ENCODE measurements around the gene PRDX5. TPM values are rescaled to one million over a fixed set of nuclear protein-coding genes. Genes with fewer than 3 reads are reported as not detected.
A peak's percentile ranks its signal among the peaks of the same experiment; 100 is the strongest.

Gene PRDX5
- total and polyA plus RNA-seq, 10 of the 15 experiments (the other 5 are each of a cell fraction or from before 2014, with no cell fraction given): 95.7 to 406 (median 240) TPM

GRCh38 chr11:64269540-64270220, 48.2 kb upstream of the PRDX5 start (continued):
- peak; percentile 97 for TF ChIP-seq MTA2 (IDR thresholded peaks at IDR 0.05; ENCODE audit: low read depth)
- TF ChIP-seq SREBF1 (IDR thresholded peaks at IDR 0.05; ENCODE audit: low read length): peak; percentile 86
- no peak for TF ChIP-seq KAT2A (conservative IDR thresholded peaks at IDR 0.05; ENCODE audit: control insufficient read depth, low read depth, low read length)
- peak; percentile 29 for TF ChIP-seq MXI1 (IDR thresholded peaks at IDR 0.05; ENCODE audit: low read depth, low read length)
- no peak for TF ChIP-seq IRF3 (IDR thresholded peaks at IDR 0.05)
- no peak for TF ChIP-seq SIN3A (IDR thresholded peaks at IDR 0.05; ENCODE audit: low read depth, low read length)
- no peak; the same call in 1 of the 2 replicates for TF ChIP-seq JUNB (IDR thresholded peaks at IDR 0.05)
- TF ChIP-seq MEF2B (IDR thresholded peaks at IDR 0.05; ENCODE audit: partially characterized antibody, poor library complexity, severe bottlenecking): no peak
- peak; percentile 69; the same call in 1 of the 2 replicates for TF ChIP-seq IRF4 (IDR thresholded peaks at IDR 0.05; ENCODE audit: low read depth, low read length)
- no peak for TF ChIP-seq TCF12 (IDR thresholded peaks at IDR 0.05; ENCODE audit: low read depth, low read length)
- TF ChIP-seq NR2C1 (IDR thresholded peaks at IDR 0.05): peak; percentile 100
- no peak for TF ChIP-seq MYC (IDR thresholded peaks at IDR 0.05; ENCODE audit: insufficient read depth, insufficient read length, insufficient replicate concordance, low read length, severe bottlenecking)
- TF ChIP-seq ZBTB4 (CRISPR knock-in tag; IDR thresholded peaks at IDR 0.05): no peak
- TF ChIP-seq SREBF2 (IDR thresholded peaks at IDR 0.05; ENCODE audit: low read length): peak; percentile 52; the same call in 1 of the 2 replicates
- TF ChIP-seq EED (IDR thresholded peaks at IDR 0.05; ENCODE audit: low read depth): peak; percentile 98
- TF ChIP-seq ZNF274 (IDR thresholded peaks at IDR 0.05; ENCODE audit: insufficient read depth, insufficient read length): no peak
- TF ChIP-seq KLF5 (IDR thresholded peaks at IDR 0.05; ENCODE audit: partially characterized antibody): no peak
- TF ChIP-seq TAF1 (IDR thresholded peaks at IDR 0.05; ENCODE audit: borderline replicate concordance, low read depth, low read length): peak; percentile 50
- TF ChIP-seq FOS (IDR thresholded peaks at IDR 0.05; ENCODE audit: borderline replicate concordance, extremely low read depth, insufficient read length): no peak
- TF ChIP-seq CTCF (IDR thresholded peaks at IDR 0.05 in 2 of 3, conservative IDR thresholded peaks at IDR 0.05 in 1 of 3; ENCODE audit: control insufficient read depth in 2 of 3, extremely low read depth in 1 of 3, insufficient read depth in 1 of 3, low read depth in 3 of 3, low read length in 3 of 3): peak in 1 of 3 experiments; percentile 32; a peak in 2 of 6 replicates
- peak; percentile 99 for TF ChIP-seq RELB (IDR thresholded peaks at IDR 0.05; ENCODE audit: low read depth)
- peak in 1 of 2 experiments; percentile 59; a peak in 2 of 4 replicates for TF ChIP-seq ETV6 (conservative IDR thresholded peaks at IDR 0.05 in 1 of 2, IDR thresholded peaks at IDR 0.05 in 1 of 2; ENCODE audit: borderline replicate concordance in 1 of 2, low read depth in 1 of 2)
- peak; percentile 50 for TF ChIP-seq NRF1 (conservative IDR thresholded peaks at IDR 0.05; ENCODE audit: low read depth, low read length)

Measured in GM12878 (cell line).